Hematopoietic multipotent progenitor cell treated with erythropoietin and hydrocortisone succinate and interleukin-3 and kit ligand, for 8 days (in vitro differentiated cells): ENCODE measurements around the gene OR2B3.
"Not testable (repeated sequence)": the region's sequence is repeated elsewhere in the genome, so short reads cannot be mapped to it uniquely, and the experiment has no call there.

ENCODE experiments used
- DNase-seq: peaks from one replicate; pipeline ENCODE4 v3.0.0-alpha.2; 2015

Gene OR2B3, protein sequence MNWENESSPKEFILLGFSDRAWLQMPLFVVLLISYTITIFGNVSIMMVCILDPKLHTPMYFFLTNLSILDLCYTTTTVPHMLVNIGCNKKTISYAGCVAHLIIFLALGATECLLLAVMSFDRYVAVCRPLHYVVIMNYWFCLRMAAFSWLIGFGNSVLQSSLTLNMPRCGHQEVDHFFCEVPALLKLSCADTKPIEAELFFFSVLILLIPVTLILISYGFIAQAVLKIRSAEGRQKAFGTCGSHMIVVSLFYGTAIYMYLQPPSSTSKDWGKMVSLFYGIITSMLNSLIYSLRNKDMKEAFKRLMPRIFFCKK

GRCh38 chr6:29087213-29087612 lies at the start of gene OR2B3:
OR2B3 (minus strand) TSS chr6:29087313; CDS start chr6:29087248, 65 bp downstream.
- no peak for DNase-seq

DNA sequence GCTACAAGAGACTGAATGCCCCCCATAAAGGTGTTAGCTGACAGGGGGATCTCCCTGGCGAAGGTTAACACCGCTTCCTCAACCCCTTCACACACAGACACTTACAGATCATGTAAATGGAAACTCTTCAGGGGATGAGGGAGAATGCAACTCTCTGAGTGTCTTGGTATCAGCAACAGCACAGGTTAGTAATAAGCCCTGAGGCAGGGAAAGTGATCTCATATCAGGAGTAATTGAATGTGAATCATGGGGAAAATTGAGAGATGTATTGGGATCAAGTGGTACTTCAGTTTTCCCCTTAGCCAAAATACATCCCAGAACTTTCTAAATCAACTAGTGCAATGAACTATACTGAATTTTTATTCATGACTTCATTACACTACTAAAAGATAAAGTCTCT lies 44.6 kb upstream of the OR2B3 start:
- DNase-seq, result no peak

GRCh38 chr6:29130644-29131043 lies 43.5 kb upstream of the OR2B3 start:
- DNase-seq, result no peak

DNA sequence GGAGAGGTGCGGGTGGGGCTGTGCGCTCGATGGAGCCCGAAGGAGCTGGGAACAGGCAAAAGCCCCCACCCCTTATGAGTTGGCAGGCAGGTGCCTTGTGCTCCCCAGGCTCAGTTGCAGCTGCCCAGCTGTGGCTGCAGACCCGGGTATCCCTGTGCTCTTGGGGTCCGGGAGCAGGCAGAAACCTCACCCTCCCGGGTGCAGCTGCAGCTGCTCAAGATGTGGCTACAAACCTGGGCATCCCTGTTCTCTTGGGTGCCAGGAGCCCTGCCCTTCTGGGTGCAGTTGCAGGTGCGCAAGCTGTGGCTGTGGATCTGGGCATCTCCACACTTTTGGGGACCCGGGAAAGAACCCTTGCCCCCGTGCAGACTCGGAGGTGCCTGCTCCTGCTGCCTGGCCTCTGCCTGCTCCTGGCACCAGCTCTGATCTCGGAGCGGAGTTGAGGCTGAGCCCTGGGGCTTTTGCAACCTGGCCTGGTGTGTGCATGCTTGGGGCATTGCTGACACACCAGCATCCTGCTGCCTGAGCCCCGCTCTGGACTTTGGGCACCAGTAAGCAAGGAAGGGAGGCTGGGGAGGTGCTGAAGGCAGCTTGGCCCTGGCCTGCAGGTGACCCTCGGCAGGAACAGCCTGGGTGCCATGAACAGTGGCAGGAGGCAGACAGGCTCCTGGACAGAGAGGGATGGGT lies 42.4 kb upstream of the OR2B3 start:
- no peak for DNase-seq

DNA sequence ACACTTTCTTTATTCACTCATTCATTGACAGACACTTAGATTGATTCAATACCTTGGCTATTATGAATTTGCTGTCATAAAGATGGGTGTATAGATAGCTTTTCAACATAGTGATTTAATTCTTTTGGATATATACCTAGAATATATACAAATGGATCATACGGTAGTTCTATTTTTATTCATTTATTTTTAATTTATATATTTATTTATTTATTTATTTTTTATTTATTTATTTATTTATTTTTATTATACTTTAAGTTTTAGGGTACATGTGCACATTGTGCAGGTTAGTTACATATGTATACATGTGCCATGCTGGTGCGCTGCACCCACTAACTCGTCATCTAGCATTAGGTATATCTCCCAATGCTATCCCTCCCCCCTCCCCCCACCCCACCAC lies 27.9 kb upstream of the OR2B3 start:
- DNase-seq, result not testable (repeated sequence)

GRCh38 chr6:29112135-29112534 lies 25.0 kb upstream of the OR2B3 start:
- DNase-seq, result no peak

- DNase-seq, result no peak
Measured at GRCh38 chr6:29107758-29108157, 20.6 kb upstream of the OR2B3 start, which contains the start of gene OR2J3. OR2J3 (plus strand) TSS chr6:29108058; CDS start chr6:29111891, 3,833 bp downstream.

DNA sequence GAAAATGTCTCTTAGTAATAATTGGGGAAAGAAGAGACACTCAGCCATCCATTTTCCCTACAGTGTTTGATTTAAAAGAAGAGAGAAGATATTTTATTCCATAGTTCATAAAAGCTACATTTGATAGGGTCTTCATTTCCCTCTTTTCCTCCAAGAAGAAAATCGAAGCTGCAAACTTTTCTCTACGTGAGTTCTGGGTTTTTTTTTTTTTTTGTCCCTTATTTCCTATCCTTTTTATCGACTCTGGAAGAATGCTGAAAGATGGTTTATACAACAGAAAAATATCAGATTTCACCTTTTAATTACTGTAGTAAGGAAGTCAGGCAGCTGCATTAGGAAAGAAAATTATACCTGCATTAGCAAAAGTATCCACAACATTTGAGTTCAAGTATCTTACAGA lies 12.1 kb upstream of the OR2B3 start, which contains the start of gene OR2J1:
Gene OR2J1 (plus strand): TSS at position 301 of the 400 bp plus-strand sequence. CDS start 1,453 bp downstream, outside the sequence.
- no peak for DNase-seq

- no peak for DNase-seq
Measured at GRCh38 chr6:29097803-29098202, 10.7 kb upstream of the OR2B3 start.

DNA sequence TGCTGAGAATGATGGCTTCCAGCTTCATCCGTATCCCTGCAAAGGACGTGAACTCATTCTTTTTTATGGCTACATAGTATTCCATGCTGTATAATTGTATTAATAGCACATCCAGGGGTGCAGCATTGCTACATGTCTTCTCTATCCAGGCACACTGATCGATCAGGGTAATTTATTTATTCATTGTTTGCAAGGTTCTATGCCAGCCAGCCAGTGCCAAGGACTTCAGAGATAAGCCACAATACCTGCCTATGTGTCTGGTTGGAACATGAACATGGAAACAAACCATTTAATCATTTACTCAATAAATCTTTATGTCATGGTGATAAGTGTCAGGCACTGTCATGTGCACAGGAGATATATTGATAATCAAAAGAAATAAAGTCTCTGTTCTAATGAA lies 5.8 kb upstream of the OR2B3 start:
- no peak for DNase-seq

GRCh38 chr6:29082457-29082856 lies 4.7 kb downstream of the OR2B3 start:
- no peak for DNase-seq

DNA sequence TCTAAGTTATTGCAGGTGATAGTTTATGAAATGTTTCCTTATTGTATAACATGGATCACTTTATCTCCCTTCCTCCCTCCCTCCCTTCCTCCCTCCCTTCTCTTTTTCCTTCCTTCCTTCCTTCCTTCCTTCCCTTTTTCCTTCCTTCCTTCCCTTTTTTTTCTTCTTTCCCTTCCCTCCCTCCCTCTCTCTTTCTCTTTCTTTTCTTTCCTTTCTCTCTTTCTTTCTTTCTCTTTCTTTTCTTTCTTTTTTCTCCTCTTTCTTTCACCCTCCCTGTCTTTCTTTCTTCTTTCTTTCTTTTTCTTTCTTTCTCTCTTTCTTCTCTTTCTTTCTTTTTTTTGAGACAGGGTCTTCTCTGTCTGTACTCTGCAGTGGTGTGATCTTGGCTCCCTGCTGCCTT lies 5.8 kb downstream of the OR2B3 start:
- DNase-seq, result no peak

- no peak for DNase-seq
Measured at GRCh38 chr6:29079203-29079602, 7.9 kb downstream of the OR2B3 start.

GRCh38 chr6:29071831-29072723 lies 15.0 kb downstream of the OR2B3 start:
- DNase-seq, result peak; percentile 51

DNA sequence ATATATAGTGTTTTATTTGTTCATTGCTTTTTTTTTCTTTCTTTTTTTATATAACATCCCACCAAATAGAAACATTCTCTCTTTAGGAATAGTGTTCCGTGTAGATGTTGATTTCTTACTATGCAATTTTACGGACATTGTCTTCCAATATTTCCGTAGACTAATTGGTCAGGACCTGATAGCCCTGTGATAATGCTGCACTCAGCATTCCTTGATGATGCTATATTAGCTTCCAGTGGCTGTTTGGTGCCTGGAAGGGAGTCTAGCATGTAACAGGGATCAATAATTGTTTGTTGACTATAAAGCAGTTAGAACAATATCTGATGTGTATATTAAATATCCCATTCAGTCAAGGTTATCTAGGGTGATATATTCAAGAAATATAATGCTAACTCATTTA lies 35.4 kb downstream of the OR2B3 start:
- no peak for DNase-seq

- no peak for DNase-seq
Measured at GRCh38 chr6:29045075-29045474, 42.0 kb downstream of the OR2B3 start, which contains the start of gene OR2W1. OR2W1 (minus strand) TSS chr6:29045175; CDS start chr6:29045175, 0 bp downstream.
